Prostate gland (tissue), 1 donor: Measurements from ENCODE around the gene UTP20.

ENCODE experiments used
- POLR2A ChIP-seq: fragments of 450-650 bp; IDR thresholded peaks from one replicate; pipeline ENCODE4 v1.6.1; 2016; ENCODE audit warnings: antibody characterized with exemption, mild to moderate bottlenecking
- POLR2AphosphoS5 ChIP-seq: sonication (generic); formaldehyde crosslinking; IDR thresholded peaks from one replicate; pipeline ENCODE4 v1.6.1; 2017; ENCODE audit warnings: antibody characterized with exemption

DNA sequence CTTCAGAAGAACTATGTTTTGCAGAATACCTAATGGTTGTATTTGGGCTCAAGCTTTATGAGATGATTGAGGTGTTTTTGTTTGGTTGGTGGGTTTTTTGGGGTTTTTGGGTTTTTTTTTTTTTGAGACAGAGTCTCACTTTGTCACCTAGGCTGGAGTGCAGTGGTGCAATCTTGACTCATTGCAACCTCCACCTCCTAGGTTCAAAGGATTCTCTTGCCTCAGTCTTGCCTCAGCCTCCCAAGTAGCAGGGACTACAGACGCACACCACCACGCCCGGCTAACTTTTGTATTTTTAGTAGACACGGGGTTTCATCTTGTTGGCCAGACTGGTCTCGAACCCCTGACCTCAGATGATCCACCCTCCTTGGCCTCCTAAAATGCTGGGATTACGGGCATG is 88.1 kb downstream of the UTP20 start:
- no peak for TF ChIP-seq POLR2AphosphoS5
- no peak for TF ChIP-seq POLR2A
